Caco-2 (cell line): ENCODE measurements around the gene FADD. TPM values are rescaled to one million over a fixed set of nuclear protein-coding genes. Genes with fewer than 3 reads are reported as not detected.

Experiments
- BruUV-seq: library from RNA; stranded (reverse); fragments of 400-500 nt; replicated peaks from 2 replicates; lab custom pipeline; 2021; lab: Mats Ljungman, UMichigan
- CTCF ChIA-PET: fragments of 300-600 bp; sonication (Branson Sonifier 250); formaldehyde crosslinking; loops from one replicate; lab custom pipeline; 2022; ENCODE audit warnings: antibody characterized with exemption; lab: Charles Lee
- POLR2A ChIA-PET: fragments of 300-600 bp; sonication (Branson Sonifier 250); formaldehyde crosslinking; loops from one replicate; lab custom pipeline; 2022; ENCODE audit warnings: antibody characterized with exemption; lab: Charles Lee
- DNase-seq, 2 experiments: peaks; one replicate each; pipeline versions ENCODE4 v3.0.0 to v3.0.0-alpha.2; 2020 to 2022
- H3K27me3 ChIP-seq: replicated peaks from 2 replicates; pipeline ENCODE4 v1.6.0; 2011; ENCODE audit warnings: low read length; ENCODE audit not compliant: control insufficient read depth, insufficient read depth
- H3K36me3 ChIP-seq: 2 replicates; pipeline ENCODE4 v1.5.1; 2011; ENCODE audit warnings: low read length; ENCODE audit not compliant: control insufficient read depth, insufficient read depth
- H3K4me1 ChIP-seq: fragments of 250-450 bp; sonication (Bioruptor Pico); 2 replicates; pipeline ENCODE4 v1.5.1; 2020; ENCODE audit warnings: mild to moderate bottlenecking
- H3K4me3 ChIP-seq: 2 replicates; pipeline ENCODE4 v1.5.1; 2011; ENCODE audit warnings: low read depth, mild to moderate bottlenecking, control low read depth, low read length
- H3K9me3 ChIP-seq: fragments of 250-450 bp; sonication (Bioruptor Pico); 2 replicates; pipeline ENCODE4 v1.5.1; 2020; ENCODE audit warnings: mild to moderate bottlenecking, moderate library complexity
- H3K27ac Mint-ChIP-seq: one replicate; pipeline ENCODE4 v1.8.0; 2022; ENCODE audit warnings: mixed read lengths; ENCODE audit not compliant: unreplicated experiment
- H3K27me3 Mint-ChIP-seq: one replicate; pipeline ENCODE4 v1.8.0; 2022; ENCODE audit warnings: mixed read lengths; ENCODE audit not compliant: insufficient read depth, unreplicated experiment
- H3K36me3 Mint-ChIP-seq: one replicate; pipeline ENCODE4 v1.8.0; 2022; ENCODE audit warnings: mild to moderate bottlenecking, mixed read lengths; ENCODE audit not compliant: insufficient read depth, unreplicated experiment
- H3K4me1 Mint-ChIP-seq: one replicate; pipeline ENCODE4 v1.8.0; 2022; ENCODE audit warnings: low read depth, mixed read lengths; ENCODE audit not compliant: unreplicated experiment
- H3K4me3 Mint-ChIP-seq: one replicate; pipeline ENCODE4 v1.8.0; 2022; ENCODE audit warnings: mild to moderate bottlenecking, moderate library complexity, mixed read lengths; ENCODE audit not compliant: unreplicated experiment
- H3K9me3 Mint-ChIP-seq: one replicate; pipeline ENCODE4 v1.8.0; 2022; ENCODE audit warnings: mixed read lengths; ENCODE audit not compliant: unreplicated experiment
- CTCF ChIP-seq, 2 experiments: fragments of 200-600 bp in 1 of 2; IDR thresholded peaks; 1 replicate in 1 of 2; 2 replicates in 1 of 2; pipeline versions ENCODE4 v1.5.1 to v1.8.0; 2011 to 2022; ENCODE audit warnings: antibody characterized with exemption in 1 of 2, control low read depth in 1 of 2, inconsistent platforms in 1 of 2, low read depth in 1 of 2, low read length in 1 of 2, mild to moderate bottlenecking in 1 of 2, moderate library complexity in 1 of 2; ENCODE audit not compliant: insufficient read depth in 1 of 2, severe bottlenecking in 1 of 2, unreplicated experiment in 1 of 2
- intact Hi-C: fragments of 100-400 bp; cut with micrococcal nuclease; formaldehyde crosslinking; loops from one replicate; pipeline ENCODE4 v1.10.0; 2022; ENCODE audit not compliant: unreplicated experiment
- total RNA-seq: library from RNA; stranded (reverse); gene quantifications from 2 replicates; pipeline ENCODE4 v1.2.3, GENCODE V29; 2022

FADD gene
- total RNA-seq, 1 experiment from 2014 or later = 51.3 TPM

GRCh38 chr11:70185348-70186055 is 17.6 kb upstream of the FADD start:
- H3K27me3 Mint-ChIP-seq = no peaks in the 10 kb centered on the region
- Histone ChIP-seq H3K36me3 (no peaks in the 10 kb centered on the region), H3K4me1 (no peaks in the 10 kb centered on the region), H3K27me3 (no peaks in the 10 kb centered on the region), H3K4me3 (no peak overlapping the region), H3K9me3 (no peaks in the 10 kb centered on the region)
- ChIA-PET POLR2A (no interaction called here), CTCF (no interaction called here)
- H3K4me1 Mint-ChIP-seq = no peaks in the 10 kb centered on the region
- no peaks in the 10 kb centered on the region for H3K36me3 Mint-ChIP-seq
- BruUV-seq = no TSS peak
- TF ChIP-seq CTCF (IDR thresholded peaks at IDR 0.05; ENCODE audit: insufficient read depth in 1 of 2, low read depth in 1 of 2, low read length in 1 of 2, severe bottlenecking in 1 of 2, unreplicated experiment in 1 of 2) = no peak
- H3K9me3 Mint-ChIP-seq = no peaks in the 10 kb centered on the region
- intact Hi-C loops = no loop called here
- no peak overlapping the region for H3K4me3 Mint-ChIP-seq
- DNase-seq = no peak
- no peak overlapping the region for H3K27ac Mint-ChIP-seq

GRCh38 chr11:70186420-70186819 is 16.7 kb upstream of the FADD start:
- H3K36me3 ChIP-seq = no peaks in the 10 kb centered on the region
- CTCF ChIA-PET = interaction anchor here (0.5 kb wide), 1 partner anchor 212 kb away, joined by 5 read pairs; no protein-coding TSS in a partner anchor
- H3K27me3 Mint-ChIP-seq = no peaks in the 10 kb centered on the region
- no peaks in the 10 kb centered on the region for H3K27me3 ChIP-seq
- no peak overlapping the region for H3K27ac Mint-ChIP-seq
- no peaks in the 10 kb centered on the region for H3K9me3 Mint-ChIP-seq
- no peaks in the 10 kb centered on the region for H3K9me3 ChIP-seq
- no peaks in the 10 kb centered on the region for H3K4me1 ChIP-seq
- H3K4me1 Mint-ChIP-seq = no peaks in the 10 kb centered on the region
- no peak overlapping the region for H3K4me3 Mint-ChIP-seq
- no peak for DNase-seq
- no peak for TF ChIP-seq CTCF (IDR thresholded peaks at IDR 0.05; ENCODE audit: insufficient read depth in 1 of 2, low read depth in 1 of 2, low read length in 1 of 2, severe bottlenecking in 1 of 2, unreplicated experiment in 1 of 2)
- no TSS peak for BruUV-seq
- intact Hi-C loops = no loop called here
- POLR2A ChIA-PET = no interaction called here
- H3K4me3 ChIP-seq = no peak overlapping the region
- peaks cover 2% of the 10 kb centered on the region for H3K36me3 Mint-ChIP-seq

- Mint-ChIP-seq H3K27me3 (no peaks in the 10 kb centered on the region), H3K4me1 (no peaks in the 10 kb centered on the region), H3K9me3 (no peaks in the 10 kb centered on the region), H3K4me3 (no peak overlapping the region), H3K36me3 (peaks cover 4% of the 10 kb centered on the region), H3K27ac (no peak overlapping the region)
- no peak overlapping the region for H3K4me3 ChIP-seq
- H3K4me1 ChIP-seq = no peaks in the 10 kb centered on the region
- ChIA-PET CTCF (no interaction called here), POLR2A (no interaction called here)
- BruUV-seq = no TSS peak
- no peaks in the 10 kb centered on the region for H3K27me3 ChIP-seq
- no peaks in the 10 kb centered on the region for H3K9me3 ChIP-seq
- no peak for DNase-seq
- intact Hi-C loops = no loop called here
- H3K36me3 ChIP-seq = no peaks in the 10 kb centered on the region
- TF ChIP-seq CTCF (IDR thresholded peaks at IDR 0.05; ENCODE audit: insufficient read depth in 1 of 2, low read depth in 1 of 2, low read length in 1 of 2, severe bottlenecking in 1 of 2, unreplicated experiment in 1 of 2) = no peak
Observed at GRCh38 chr11:70186936-70187335, 16.2 kb upstream of the FADD start.
